HepG2 (cell line): ENCODE measurements around the gene PHF21B.

Experiments
- CTCF ChIP-seq: sonication (generic); formaldehyde crosslinking; IDR thresholded peaks from 2 replicates; pipeline ENCODE4 v1.5.0; 2020; ENCODE audit warnings: mild to moderate bottlenecking, missing genetic modification reagents, moderate library complexity
- POLR2A ChIP-seq, 2 experiments: IDR thresholded peaks; 2 replicates each; pipeline ENCODE4 v1.6.1; 2011; ENCODE audit warnings: low read depth in 2 of 2, low read length in 2 of 2, mild to moderate bottlenecking in 1 of 2, moderate library complexity in 1 of 2; ENCODE audit not compliant: insufficient read depth in 1 of 2
- SIN3A ChIP-seq: IDR thresholded peaks from 2 replicates; pipeline ENCODE4 v1.6.1; 2011; ENCODE audit warnings: low read depth, mild to moderate bottlenecking, control low read depth, low read length, borderline replicate concordance
- SP2 ChIP-seq: sonication (generic); formaldehyde crosslinking; IDR thresholded peaks from 2 replicates; pipeline ENCODE4 v1.5.1; 2020; ENCODE audit warnings: mild to moderate bottlenecking, missing genetic modification reagents
- SRSF4 ChIP-seq: fragments of 200-400 bp; formaldehyde crosslinking; IDR thresholded peaks from one replicate; pipeline ENCODE4 v1.6.1; 2018; ENCODE audit warnings: mild to moderate bottlenecking, low read depth, low read length, moderate library complexity; ENCODE audit not compliant: poor library complexity, severe bottlenecking
- THYN1 ChIP-seq: sonication (generic); formaldehyde crosslinking; IDR thresholded peaks from 2 replicates; pipeline ENCODE4 v1.8.1; 2023; ENCODE audit warnings: low read depth, mild to moderate bottlenecking, moderate library complexity, missing genetic modification reagents, borderline replicate concordance
- ZNF530 ChIP-seq: sonication (generic); formaldehyde crosslinking; IDR thresholded peaks from 2 replicates; pipeline ENCODE4 v1.5.0; 2020; ENCODE audit warnings: low read depth, mild to moderate bottlenecking, missing genetic modification reagents
- ZNF629 ChIP-seq: sonication (generic); formaldehyde crosslinking; conservative IDR thresholded peaks from 2 replicates; pipeline ENCODE4 v1.5.0; 2020; ENCODE audit warnings: missing genetic modification reagents
- TF ChIP-seq, protein P1 (sequence below): IDR thresholded peaks from 2 replicates; pipeline ENCODE4 v1.6.1; 2012; ENCODE audit warnings: low read depth, low read length, improper control_type of control experiment

DNA sequence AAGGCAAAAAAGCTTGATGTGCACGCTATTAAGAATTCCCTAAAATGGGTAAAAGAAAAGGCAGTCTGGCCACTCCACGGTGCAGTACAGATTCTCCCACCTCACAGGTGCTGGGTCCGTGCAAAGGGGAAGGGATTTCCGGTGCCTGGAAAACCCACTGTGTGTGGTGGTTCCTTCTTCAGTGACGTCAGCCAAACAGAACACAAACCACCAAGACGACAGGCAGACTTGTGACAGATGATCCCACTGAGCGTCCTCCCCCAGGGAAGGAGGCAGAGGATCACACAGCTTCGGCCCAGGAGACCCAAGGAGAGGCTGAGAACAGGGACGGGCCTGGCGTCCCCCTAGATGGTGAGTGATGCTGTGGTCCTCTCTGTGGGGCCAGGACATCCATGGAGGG is 18.6 kb downstream of the PHF21B start:
- no peak for TF ChIP-seq ZNF629 (CRISPR knock-in tag)
- TF ChIP-seq SP2 (CRISPR knock-in tag), result no peak
- TF ChIP-seq CTCF (CRISPR knock-in tag), result no peak
- TF ChIP-seq SRSF4, result no peak
- no peak for TF ChIP-seq ZNF530 (CRISPR knock-in tag)
- TF ChIP-seq, protein P1, sequence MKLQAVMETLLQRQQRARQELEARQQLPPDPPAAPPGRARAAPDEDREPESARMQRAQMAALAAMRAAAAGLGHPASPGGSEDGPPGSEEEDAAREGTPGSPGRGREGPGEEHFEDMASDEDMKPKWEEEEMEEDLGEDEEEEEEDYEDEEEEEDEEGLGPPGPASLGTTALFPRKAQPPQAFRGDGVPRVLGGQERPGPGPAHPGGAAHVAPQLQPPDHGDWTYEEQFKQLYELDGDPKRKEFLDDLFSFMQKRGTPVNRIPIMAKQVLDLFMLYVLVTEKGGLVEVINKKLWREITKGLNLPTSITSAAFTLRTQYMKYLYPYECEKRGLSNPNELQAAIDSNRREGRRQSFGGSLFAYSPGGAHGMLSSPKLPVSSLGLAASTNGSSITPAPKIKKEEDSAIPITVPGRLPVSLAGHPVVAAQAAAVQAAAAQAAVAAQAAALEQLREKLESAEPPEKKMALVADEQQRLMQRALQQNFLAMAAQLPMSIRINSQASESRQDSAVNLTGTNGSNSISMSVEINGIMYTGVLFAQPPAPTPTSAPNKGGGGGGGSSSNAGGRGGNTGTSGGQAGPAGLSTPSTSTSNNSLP, result no peak
- no peak for TF ChIP-seq THYN1 (CRISPR knock-in tag)
- TF ChIP-seq SIN3A, result no peak
- no peak for TF ChIP-seq POLR2A (IDR thresholded peaks at IDR 0.05; ENCODE audit: insufficient read depth in 1 of 2, low read depth in 2 of 2, low read length in 2 of 2)
